K562 (cell line): ENCODE results near the gene GABARAPL2. TPM values are rescaled to one million over a fixed set of nuclear protein-coding genes. Genes with fewer than 3 reads are reported as not detected.

Source experiments
- ATF3 ChIP-seq, 2 experiments: fragments of 450-650 bp in 1 of 2; sonication (generic) in 1 of 2; formaldehyde crosslinking in 1 of 2; IDR thresholded peaks in 1 of 2; conservative IDR thresholded peaks in 1 of 2; 2 replicates each; pipeline versions ENCODE4 v1.6.1 to v1.8.1; 2016 to 2023; ENCODE audit warnings: mild to moderate bottlenecking in 2 of 2, moderate library complexity in 2 of 2, inconsistent platforms in 1 of 2, missing genetic modification reagents in 1 of 2
- CTBP1 ChIP-seq: fragments of 450-650 bp; IDR thresholded peaks from 2 replicates; pipeline ENCODE4 v1.6.1; 2016; ENCODE audit warnings: borderline replicate concordance
- MAX ChIP-seq: sonication (generic); formaldehyde crosslinking; IDR thresholded peaks from 2 replicates; pipeline ENCODE4 v1.9.0; 2022; ENCODE audit warnings: mild to moderate bottlenecking, missing genetic modification reagents
- POLR2AphosphoS5 ChIP-seq: IDR thresholded peaks from 2 replicates; pipeline ENCODE4 v1.6.1; 2011; ENCODE audit warnings: mild to moderate bottlenecking, low read depth, low read length, moderate library complexity; ENCODE audit not compliant: control insufficient read depth, insufficient read depth
- RAD51 ChIP-seq: fragments of 450-650 bp; IDR thresholded peaks from 2 replicates; pipeline ENCODE4 v1.7.1; 2016; ENCODE audit warnings: low read depth, mild to moderate bottlenecking, borderline replicate concordance
- RFX5 ChIP-seq: IDR thresholded peaks from 2 replicates; pipeline ENCODE4 v1.6.1; 2011; ENCODE audit warnings: low read depth, mild to moderate bottlenecking, improper control_type of control experiment, low read length
- SIX5 ChIP-seq, 2 experiments: IDR thresholded peaks; 2 replicates each; pipeline ENCODE4 v1.6.1; 2011; ENCODE audit warnings: low read length in 2 of 2, borderline replicate concordance in 1 of 2, low read depth in 1 of 2, mild to moderate bottlenecking in 1 of 2, moderate library complexity in 1 of 2; ENCODE audit not compliant: insufficient read depth in 1 of 2
- SREBF1 ChIP-seq: fragments of 150-350 bp; IDR thresholded peaks from 2 replicates; pipeline ENCODE4 v1.6.1; 2014; ENCODE audit warnings: antibody characterized with exemption, low read depth, low read length, borderline replicate concordance
- TEAD4 ChIP-seq, 2 experiments: sonication (generic) in 1 of 2; formaldehyde crosslinking in 1 of 2; IDR thresholded peaks; 2 replicates each; pipeline versions ENCODE4 v1.6.1 to v1.8.0; 2012 to 2022; ENCODE audit warnings: borderline replicate concordance in 1 of 2, inconsistent platforms in 1 of 2, low read length in 1 of 2, mild to moderate bottlenecking in 1 of 2, missing genetic modification reagents in 1 of 2
- TGIF2 ChIP-seq: sonication (generic); formaldehyde crosslinking; IDR thresholded peaks from 2 replicates; pipeline ENCODE4 v1.8.1; 2022; ENCODE audit warnings: mild to moderate bottlenecking, missing genetic modification reagents, moderate library complexity
- XRCC4 ChIP-seq: IDR thresholded peaks from one replicate; pipeline ENCODE4 v1.6.1; 2011; ENCODE audit not compliant: insufficient read depth, insufficient read length; ENCODE audit errors: extremely low read depth
- ZNF23 ChIP-seq: fragments of 250-450 bp; sonication (Bioruptor Pico); IDR thresholded peaks from 2 replicates; pipeline ENCODE4 v1.4.0; 2020; ENCODE audit warnings: mild to moderate bottlenecking
- ZNF766 ChIP-seq: fragments of 200-800 bp; sonication (Bioruptor generic); conservative IDR thresholded peaks from 2 replicates; pipeline ENCODE4 v1.6.1; 2016; ENCODE audit warnings: missing genetic modification characterization, missing compliant biosample characterization
- polyA plus RNA-seq, 8 experiments: library from polyadenylated mRNA; depleted of rRNA in 4 of 8; stranded (reverse) in 5 of 8; unstranded in 3 of 8; fragments of >200 nt; fragmentation: Nextera tagmentation in 2 of 8; fragmentation: Illumina TruSeq in 1 of 8; extraction: Ambion mirVana in 2 of 8; extraction: Trizol in 1 of 8; gene quantifications; 2 replicates each; pipeline versions ENCODE4 v1.2.1 to v1.2.3, GENCODE V29; 2011 to 2014; ENCODE audit warnings: inconsistent platforms in 1 of 8, missing spikeins in 1 of 8
- total RNA-seq, 7 experiments: library from RNA; depleted of rRNA in 6 of 7; stranded (reverse); fragments of >200 nt in 6 of 7; fragmentation: Illumina TruSeq in 2 of 7; extraction: Trizol in 2 of 7; gene quantifications; 2 replicates each; pipeline versions ENCODE4 v1.2.1 to v1.2.3, GENCODE V29; 2011 to 2021; ENCODE audit warnings: low replicate concordance in 1 of 7
- TF ChIP-seq, protein P1 (sequence below): fragments of 450-650 bp; IDR thresholded peaks from 2 replicates; pipeline ENCODE4 v1.6.1; 2017; ENCODE audit warnings: antibody characterized with exemption, mild to moderate bottlenecking
- TF ChIP-seq, protein P2 (sequence below): sonication (generic); formaldehyde crosslinking; IDR thresholded peaks from 2 replicates; pipeline ENCODE4 v1.8.0; 2022; ENCODE audit warnings: mild to moderate bottlenecking, missing genetic modification reagents
- TF ChIP-seq, protein P3 (sequence below): sonication (generic); formaldehyde crosslinking; IDR thresholded peaks from 2 replicates; pipeline ENCODE4 v1.8.1; 2023; ENCODE audit warnings: mild to moderate bottlenecking, missing genetic modification reagents, moderate library complexity

The GABARAPL2 gene
- total and polyA plus RNA-seq, 9 of the 15 experiments (the other 6 are each of a cell fraction or from before 2014, with no cell fraction given), result 42.1 to 288 (median 91.8) TPM

- peak; percentile 85 for TF ChIP-seq POLR2AphosphoS5
- TF ChIP-seq ZNF766, result peak; percentile 75; the same call in 1 of the 2 replicates
- TF ChIP-seq RAD51, result no peak
- TF ChIP-seq TGIF2 (CRISPR knock-in tag), result peak; percentile 100
- TF ChIP-seq, protein P1, sequence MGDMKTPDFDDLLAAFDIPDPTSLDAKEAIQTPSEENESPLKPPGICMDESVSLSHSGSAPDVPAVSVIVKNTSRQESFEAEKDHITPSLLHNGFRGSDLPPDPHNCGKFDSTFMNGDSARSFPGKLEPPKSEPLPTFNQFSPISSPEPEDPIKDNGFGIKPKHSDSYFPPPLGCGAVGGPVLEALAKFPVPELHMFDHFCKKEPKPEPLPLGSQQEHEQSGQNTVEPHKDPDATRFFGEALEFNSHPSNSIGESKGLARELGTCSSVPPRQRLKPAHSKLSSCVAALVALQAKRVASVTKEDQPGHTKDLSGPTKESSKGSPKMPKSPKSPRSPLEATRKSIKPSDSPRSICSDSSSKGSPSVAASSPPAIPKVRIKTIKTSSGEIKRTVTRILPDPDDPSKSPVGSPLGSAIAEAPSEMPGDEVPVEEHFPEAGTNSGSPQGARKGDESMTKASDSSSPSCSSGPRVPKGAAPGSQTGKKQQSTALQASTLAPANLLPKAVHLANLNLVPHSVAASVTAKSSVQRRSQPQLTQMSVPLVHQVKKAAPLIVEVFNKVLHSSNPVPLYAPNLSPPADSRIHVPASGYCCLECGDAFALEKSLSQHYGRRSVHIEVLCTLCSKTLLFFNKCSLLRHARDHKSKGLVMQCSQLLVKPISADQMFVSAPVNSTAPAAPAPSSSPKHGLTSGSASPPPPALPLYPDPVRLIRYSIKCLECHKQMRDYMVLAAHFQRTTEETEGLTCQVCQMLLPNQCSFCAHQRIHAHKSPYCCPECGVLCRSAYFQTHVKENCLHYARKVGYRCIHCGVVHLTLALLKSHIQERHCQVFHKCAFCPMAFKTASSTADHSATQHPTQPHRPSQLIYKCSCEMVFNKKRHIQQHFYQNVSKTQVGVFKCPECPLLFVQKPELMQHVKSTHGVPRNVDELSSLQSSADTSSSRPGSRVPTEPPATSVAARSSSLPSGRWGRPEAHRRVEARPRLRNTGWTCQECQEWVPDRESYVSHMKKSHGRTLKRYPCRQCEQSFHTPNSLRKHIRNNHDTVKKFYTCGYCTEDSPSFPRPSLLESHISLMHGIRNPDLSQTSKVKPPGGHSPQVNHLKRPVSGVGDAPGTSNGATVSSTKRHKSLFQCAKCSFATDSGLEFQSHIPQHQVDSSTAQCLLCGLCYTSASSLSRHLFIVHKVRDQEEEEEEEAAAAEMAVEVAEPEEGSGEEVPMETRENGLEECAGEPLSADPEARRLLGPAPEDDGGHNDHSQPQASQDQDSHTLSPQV, result peak; percentile 72
- TF ChIP-seq CTBP1, result peak; percentile 45; the same call in 1 of the 2 replicates
- TF ChIP-seq XRCC4, result no peak
- no peak for TF ChIP-seq ZNF23 (CRISPR knock-in tag)
- TF ChIP-seq MAX (CRISPR knock-in tag), result peak; percentile 81
- TF ChIP-seq, protein P2, sequence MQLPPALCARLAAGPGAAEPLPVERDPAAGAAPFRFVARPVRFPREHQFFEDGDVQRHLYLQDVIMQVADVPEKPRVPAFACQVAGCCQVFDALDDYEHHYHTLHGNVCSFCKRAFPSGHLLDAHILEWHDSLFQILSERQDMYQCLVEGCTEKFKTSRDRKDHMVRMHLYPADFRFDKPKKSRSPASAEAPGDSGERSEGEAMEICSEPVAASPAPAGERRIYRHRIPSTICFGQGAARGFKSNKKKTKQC (CRISPR knock-in tag), result 0 out of 2 replicates have a peak, but pooled peaks have one; percentile 48
- TF ChIP-seq, protein P3, sequence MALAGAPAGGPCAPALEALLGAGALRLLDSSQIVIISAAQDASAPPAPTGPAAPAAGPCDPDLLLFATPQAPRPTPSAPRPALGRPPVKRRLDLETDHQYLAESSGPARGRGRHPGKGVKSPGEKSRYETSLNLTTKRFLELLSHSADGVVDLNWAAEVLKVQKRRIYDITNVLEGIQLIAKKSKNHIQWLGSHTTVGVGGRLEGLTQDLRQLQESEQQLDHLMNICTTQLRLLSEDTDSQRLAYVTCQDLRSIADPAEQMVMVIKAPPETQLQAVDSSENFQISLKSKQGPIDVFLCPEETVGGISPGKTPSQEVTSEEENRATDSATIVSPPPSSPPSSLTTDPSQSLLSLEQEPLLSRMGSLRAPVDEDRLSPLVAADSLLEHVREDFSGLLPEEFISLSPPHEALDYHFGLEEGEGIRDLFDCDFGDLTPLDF, result peak; percentile 92
- TF ChIP-seq TEAD4 (IDR thresholded peaks at IDR 0.05; ENCODE audit: low read length), result peak; percentile 18; the same call in 1 of the 2 replicates
- no peak for TF ChIP-seq TEAD4 (CRISPR knock-in tag; IDR thresholded peaks at IDR 0.05; ENCODE audit: borderline replicate concordance)
- TF ChIP-seq SREBF1, result no peak
- peak; percentile 62; the same call in 1 of the 2 replicates for TF ChIP-seq RFX5
- TF ChIP-seq ATF3 (IDR thresholded peaks at IDR 0.05), result peak; percentile 83
- TF ChIP-seq ATF3 (CRISPR knock-in tag; conservative IDR thresholded peaks at IDR 0.05), result peak; percentile 59; the same call in 1 of the 2 replicates
- peak; percentile 69 to 82 for TF ChIP-seq SIX5 (IDR thresholded peaks at IDR 0.05; ENCODE audit: borderline replicate concordance in 1 of 2, insufficient read depth in 1 of 2, low read depth in 1 of 2, low read length in 2 of 2)
Observed at GRCh38 chr16:75622761-75623605, 56.8 kb downstream of the GABARAPL2 start, which contains the start of gene ADAT1 (continued).
